ENCODE data around the gene VWA5B2.

Gene VWA5B2

GRCh38 chr3:184242297-184242685 is 12.9 kb downstream of the VWA5B2 start:
- ChIA-PET CTCF (interaction anchor here (0.6 to 8.7 kb wide), 6 partner anchors 15 to 1520 kb away, joined by 3 to 66 read pairs (median 4); partner anchors contain the start of gene VWA5B2), POLR2A (interaction anchor here (0.6 kb wide), 1 partner anchor 347 kb away, joined by 3 read pairs; no protein-coding TSS in a partner anchor)
- Histone ChIP-seq H3K4me3 (ENCODE audit: low read depth, low read length) (no peak overlapping the region), H3K27ac (ENCODE audit: extremely low read depth, low read depth, low read length) (no peak overlapping the region), H3K9me3 (ENCODE audit: control insufficient read depth, insufficient read depth, low read depth, low read length) (no peaks in the 10 kb centered on the region), H3K36me3 (ENCODE audit: control insufficient read depth in 2 of 2, insufficient read depth in 1 of 2, low read length in 2 of 2) (peaks cover 0 to 44% of the 10 kb centered on the region in 2 experiments; a peak in 1 of 3 replicates), H3K4me1 (ENCODE audit: control insufficient read depth, insufficient read depth, low read length) (no peaks in the 10 kb centered on the region)
- no peak for TF ChIP-seq ZNF239 (tag by site-specific recombination; IDR thresholded peaks at IDR 0.05)
- no peak for TF ChIP-seq ZNF843 (tag by site-specific recombination; IDR thresholded peaks at IDR 0.05)
- TF ChIP-seq ZNF560 (tag by site-specific recombination; IDR thresholded peaks at IDR 0.05; ENCODE audit: borderline replicate concordance) = no peak

- peak within 1 kb of the TSS; percentile 72 for H3K27ac ChIP-seq (ENCODE audit: extremely low read depth, low read depth, low read length)
- peaks cover 0 to 23% of the 10 kb centered on the region in 2 experiments; a peak in 1 of 3 replicates for H3K36me3 ChIP-seq (ENCODE audit: control insufficient read depth in 2 of 2, insufficient read depth in 1 of 2, low read length in 2 of 2)
- H3K9me3 ChIP-seq (ENCODE audit: control insufficient read depth, insufficient read depth, low read depth, low read length) = no peaks in the 10 kb centered on the region
- POLR2A ChIA-PET = no interaction called here
- CTCF ChIA-PET = interaction anchor here (0.6 kb wide), 1 partner anchor 64 kb away, joined by 4 read pairs; no protein-coding TSS in a partner anchor
- no peaks in the 10 kb centered on the region for H3K4me1 ChIP-seq (ENCODE audit: control insufficient read depth, insufficient read depth, low read length)
- H3K4me3 ChIP-seq (ENCODE audit: low read depth, low read length) = peak within 1 kb of the TSS; percentile 96
- TF ChIP-seq, protein P1, sequence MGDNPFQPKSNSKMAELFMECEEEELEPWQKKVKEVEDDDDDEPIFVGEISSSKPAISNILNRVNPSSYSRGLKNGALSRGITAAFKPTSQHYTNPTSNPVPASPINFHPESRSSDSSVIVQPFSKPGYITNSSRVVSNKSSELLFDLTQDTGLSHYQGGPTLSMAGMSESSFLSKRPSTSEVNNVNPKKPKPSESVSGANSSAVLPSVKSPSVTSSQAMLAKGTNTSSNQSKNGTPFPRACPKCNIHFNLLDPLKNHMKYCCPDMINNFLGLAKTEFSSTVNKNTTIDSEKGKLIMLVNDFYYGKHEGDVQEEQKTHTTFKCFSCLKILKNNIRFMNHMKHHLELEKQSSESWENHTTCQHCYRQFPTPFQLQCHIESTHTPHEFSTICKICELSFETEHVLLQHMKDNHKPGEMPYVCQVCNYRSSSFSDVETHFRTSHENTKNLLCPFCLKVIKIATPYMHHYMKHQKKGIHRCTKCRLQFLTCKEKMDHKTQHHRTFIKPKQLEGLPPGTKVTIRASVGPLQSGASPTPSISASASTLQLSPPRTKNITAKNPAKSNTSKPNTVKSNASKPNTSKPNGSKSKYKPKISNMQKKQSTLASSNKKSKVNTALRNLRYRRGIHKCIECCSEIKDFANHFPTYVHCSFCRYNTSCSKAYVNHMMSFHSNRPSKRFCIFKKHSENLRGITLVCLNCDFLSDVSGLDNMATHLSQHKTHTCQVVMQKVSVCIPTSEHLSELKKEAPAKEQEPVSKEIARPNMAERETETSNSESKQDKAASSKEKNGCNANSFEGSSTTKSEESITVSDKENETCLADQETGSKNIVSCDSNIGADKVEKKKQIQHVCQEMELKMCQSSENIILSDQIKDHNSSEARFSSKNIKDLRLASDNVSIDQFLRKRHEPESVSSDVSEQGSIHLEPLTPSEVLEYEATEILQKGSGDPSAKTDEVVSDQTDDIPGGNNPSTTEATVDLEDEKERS (tag by site-specific recombination; IDR thresholded peaks at IDR 0.05) = peak; percentile 89
- TF ChIP-seq ZNF16 (tag by site-specific recombination; IDR thresholded peaks at IDR 0.05; ENCODE audit: low read depth) (no peak), MYNN (tag by site-specific recombination; IDR thresholded peaks at IDR 0.05; ENCODE audit: borderline replicate concordance) (no peak), ZNF560 (tag by site-specific recombination; IDR thresholded peaks at IDR 0.05; ENCODE audit: borderline replicate concordance) (no peak), ZNF148 (tag by site-specific recombination; IDR thresholded peaks at IDR 0.05; ENCODE audit: borderline replicate concordance) (no peak), ZNF114 (tag by site-specific recombination; IDR thresholded peaks at IDR 0.05) (no peak), EGR2 (tag by site-specific recombination; IDR thresholded peaks at IDR 0.05; ENCODE audit: low read depth) (no peak; the same call in 1 of the 2 replicates), KLF9 (tag by site-specific recombination; IDR thresholded peaks at IDR 0.05; ENCODE audit: low read depth) (peak; percentile 69), KLF7 (tag by site-specific recombination; IDR thresholded peaks at IDR 0.05; ENCODE audit: borderline replicate concordance) (peak; percentile 42; the same call in 1 of the 2 replicates), ZNF391 (tag by site-specific recombination; IDR thresholded peaks at IDR 0.05; ENCODE audit: borderline replicate concordance, low read depth) (peak; percentile 83; the same call in 1 of the 2 replicates), PRDM2 (tag by site-specific recombination; IDR thresholded peaks at IDR 0.05; ENCODE audit: borderline replicate concordance) (no peak), ZNF654 (tag by site-specific recombination; IDR thresholded peaks at IDR 0.05; ENCODE audit: low read depth) (no peak), ZFP37 (tag by site-specific recombination; IDR thresholded peaks at IDR 0.05) (no peak; the same call in none of the 2 replicates), ZNF473 (tag by site-specific recombination; IDR thresholded peaks at IDR 0.05) (no peak), GLIS2 (tag by site-specific recombination; IDR thresholded peaks at IDR 0.05) (no peak), ZNF785 (tag by site-specific recombination; IDR thresholded peaks at IDR 0.05) (no peak), ZNF76 (tag by site-specific recombination; IDR thresholded peaks at IDR 0.05; ENCODE audit: borderline replicate concordance, low read depth) (peak; percentile 86), ZNF311 (tag by site-specific recombination; IDR thresholded peaks at IDR 0.05; ENCODE audit: borderline replicate concordance) (no peak), SP3 (tag by site-specific recombination; IDR thresholded peaks at IDR 0.05) (peak; percentile 42; the same call in 1 of the 2 replicates)
Observed at GRCh38 chr3:184248454-184249411, 19.3 kb downstream of the VWA5B2 start, which contains the start of gene ALG3. ALG3 (minus strand) TSS chr3:184248962; CDS start chr3:184248940, 22 bp downstream.

Measured in HEK293 (cell line).